ENCODE results near the gene GALNT14.

Gene GALNT14

DNA sequence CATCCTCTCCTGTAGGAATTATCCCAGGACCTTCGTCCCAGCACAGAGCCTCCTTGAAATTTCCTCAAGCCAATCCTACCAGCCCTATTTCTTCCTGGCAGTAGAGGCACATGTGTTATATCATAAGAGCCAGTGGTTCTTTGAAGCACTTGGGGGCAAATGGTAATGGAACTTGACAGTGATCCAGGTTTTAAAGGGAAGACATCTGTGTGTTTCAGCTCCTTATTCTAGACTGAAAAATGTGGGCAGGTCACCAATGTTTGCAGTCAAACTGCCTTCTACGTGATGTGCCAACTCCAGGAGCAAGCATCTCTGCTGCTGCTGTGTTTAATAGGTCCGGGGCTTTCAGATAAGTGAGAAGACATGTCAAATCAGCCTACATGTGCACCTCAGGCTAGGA, 157.1 kb downstream of the GALNT14 start:
- no peak overlapping the region for H3K27ac Mint-ChIP-seq
- H3K36me3 Mint-ChIP-seq (ENCODE audit: low read depth): no peaks in the 10 kb centered on the region
- H3K9me3 Mint-ChIP-seq: no peaks in the 10 kb centered on the region
- H3K27me3 Mint-ChIP-seq: no peaks in the 10 kb centered on the region
- no peaks in the 10 kb centered on the region for H3K4me1 Mint-ChIP-seq (ENCODE audit: low read depth)
- H3K4me3 Mint-ChIP-seq: no peak overlapping the region

DNA sequence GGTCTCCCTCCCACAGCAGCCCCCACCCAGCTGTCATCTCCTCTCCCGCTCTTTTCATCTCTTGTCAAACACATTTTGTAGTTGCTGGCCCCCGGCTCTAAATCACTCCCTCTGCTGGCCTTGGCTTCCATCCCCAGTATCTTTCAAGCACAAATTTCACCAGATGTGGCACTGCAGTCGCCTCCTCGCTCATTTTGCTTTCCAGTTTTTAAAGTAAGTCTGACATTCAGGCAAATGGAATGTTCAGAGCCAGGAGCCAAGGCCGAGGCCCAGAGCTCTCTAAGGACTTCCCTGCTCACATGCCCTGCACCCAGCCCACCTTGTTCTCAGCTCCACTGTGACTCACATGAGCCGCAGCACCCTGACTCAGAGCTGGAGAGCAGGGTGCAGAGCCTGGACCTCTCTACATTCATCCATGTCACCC, 158.4 kb downstream of the GALNT14 start:
- no peak overlapping the region for H3K27ac Mint-ChIP-seq
- no peaks in the 10 kb centered on the region for H3K27me3 Mint-ChIP-seq
- no peaks in the 10 kb centered on the region for H3K36me3 Mint-ChIP-seq (ENCODE audit: low read depth)
- H3K4me3 Mint-ChIP-seq: no peak overlapping the region
- no peaks in the 10 kb centered on the region for H3K4me1 Mint-ChIP-seq (ENCODE audit: low read depth)
- H3K9me3 Mint-ChIP-seq: no peaks in the 10 kb centered on the region

DNA sequence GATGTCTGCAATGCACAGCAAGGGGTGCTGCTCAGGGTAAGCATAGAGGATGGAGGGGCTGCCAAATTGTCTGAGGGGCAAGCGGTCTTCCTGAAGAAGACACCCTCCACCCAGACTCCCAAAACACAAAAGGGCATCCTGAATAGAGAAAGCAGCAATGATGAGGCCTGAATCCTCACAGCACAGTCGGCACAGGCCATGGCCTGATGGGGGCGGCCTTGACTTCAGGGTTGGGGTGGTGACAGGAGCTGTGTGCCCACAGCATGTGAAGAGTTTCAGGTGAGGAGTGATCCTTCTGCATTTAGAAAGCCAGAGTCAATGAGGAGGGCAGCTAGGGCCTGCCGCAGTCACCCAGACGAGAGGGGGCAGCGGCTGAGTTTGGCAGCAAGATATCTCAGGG, 159.4 kb downstream of the GALNT14 start:
- Mint-ChIP-seq H3K36me3 (ENCODE audit: low read depth) (no peaks in the 10 kb centered on the region), H3K4me3 (no peak overlapping the region), H3K4me1 (ENCODE audit: low read depth) (no peaks in the 10 kb centered on the region), H3K27ac (no peak overlapping the region), H3K9me3 (no peaks in the 10 kb centered on the region), H3K27me3 (no peaks in the 10 kb centered on the region)

DNA sequence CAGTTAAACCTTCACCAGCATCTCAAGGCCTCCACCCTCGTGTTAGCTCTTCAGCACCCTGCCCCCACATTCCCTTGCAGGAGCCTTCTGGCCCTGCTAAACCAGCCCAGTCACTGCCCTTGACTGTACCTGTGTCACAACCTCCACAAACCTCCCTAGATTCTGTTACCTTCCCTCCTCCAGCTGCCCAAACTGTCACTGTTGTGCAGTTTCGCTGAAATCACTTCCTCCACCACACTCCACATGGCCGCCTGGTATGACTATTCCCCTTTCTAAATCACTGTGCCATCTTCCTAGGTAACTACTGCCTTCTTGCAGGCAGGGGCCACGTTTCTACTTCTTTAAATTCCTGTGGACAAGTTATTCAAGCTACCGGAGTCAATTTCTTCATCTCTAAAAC, 160.2 kb downstream of the GALNT14 start:
- H3K9me3 Mint-ChIP-seq: no peaks in the 10 kb centered on the region
- H3K4me3 Mint-ChIP-seq: no peak overlapping the region
- no peaks in the 10 kb centered on the region for H3K27me3 Mint-ChIP-seq
- no peaks in the 10 kb centered on the region for H3K36me3 Mint-ChIP-seq (ENCODE audit: low read depth)
- H3K4me1 Mint-ChIP-seq (ENCODE audit: low read depth): no peaks in the 10 kb centered on the region
- no peak overlapping the region for H3K27ac Mint-ChIP-seq

DNA sequence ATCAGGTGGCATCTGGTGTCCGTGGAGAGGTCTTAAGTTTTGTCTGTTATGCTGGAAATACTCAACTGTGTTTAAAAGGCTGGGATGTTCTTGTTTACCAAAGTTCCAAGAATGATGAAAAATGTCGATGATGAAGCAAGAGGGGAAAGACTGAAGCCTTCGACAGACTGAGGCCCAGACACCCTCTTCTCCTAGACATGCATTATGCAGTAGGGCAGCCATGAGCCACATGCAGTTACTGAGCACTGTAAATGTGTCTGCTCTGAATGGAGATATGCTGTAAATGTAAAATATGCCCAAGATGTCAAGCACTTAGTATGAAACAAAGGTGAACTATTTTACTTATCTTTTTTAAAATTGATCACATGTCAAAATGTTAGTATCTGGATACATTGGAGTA, 163.1 kb downstream of the GALNT14 start:
- Mint-ChIP-seq H3K36me3 (ENCODE audit: low read depth) (no peaks in the 10 kb centered on the region), H3K27me3 (no peaks in the 10 kb centered on the region), H3K4me1 (ENCODE audit: low read depth) (no peaks in the 10 kb centered on the region), H3K4me3 (no peak overlapping the region), H3K27ac (no peak overlapping the region), H3K9me3 (no peaks in the 10 kb centered on the region)

DNA sequence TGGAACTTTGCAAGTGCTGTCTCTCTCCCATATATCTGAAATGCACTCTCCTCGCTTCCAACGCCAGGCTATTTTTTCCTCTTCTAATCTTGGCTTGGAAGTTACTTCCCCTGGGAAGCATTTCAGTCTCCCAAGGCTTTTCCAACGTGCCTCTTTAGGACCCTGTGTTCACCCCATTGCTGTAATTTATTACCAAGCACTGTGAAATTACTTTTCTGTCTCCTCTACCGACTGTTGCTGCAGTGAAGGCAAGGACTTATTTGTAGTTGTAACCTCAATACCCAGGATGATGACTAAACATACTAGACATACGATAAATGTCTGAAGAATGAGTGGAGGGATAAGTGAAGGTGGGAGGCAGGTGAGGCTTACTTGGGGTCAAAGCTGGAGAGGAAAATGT, 163.7 kb downstream of the GALNT14 start:
- no peak overlapping the region for H3K4me3 Mint-ChIP-seq
- no peaks in the 10 kb centered on the region for H3K27me3 Mint-ChIP-seq
- no peak overlapping the region for H3K27ac Mint-ChIP-seq
- H3K36me3 Mint-ChIP-seq (ENCODE audit: low read depth): no peaks in the 10 kb centered on the region
- no peaks in the 10 kb centered on the region for H3K9me3 Mint-ChIP-seq
- H3K4me1 Mint-ChIP-seq (ENCODE audit: low read depth): no peaks in the 10 kb centered on the region

DNA sequence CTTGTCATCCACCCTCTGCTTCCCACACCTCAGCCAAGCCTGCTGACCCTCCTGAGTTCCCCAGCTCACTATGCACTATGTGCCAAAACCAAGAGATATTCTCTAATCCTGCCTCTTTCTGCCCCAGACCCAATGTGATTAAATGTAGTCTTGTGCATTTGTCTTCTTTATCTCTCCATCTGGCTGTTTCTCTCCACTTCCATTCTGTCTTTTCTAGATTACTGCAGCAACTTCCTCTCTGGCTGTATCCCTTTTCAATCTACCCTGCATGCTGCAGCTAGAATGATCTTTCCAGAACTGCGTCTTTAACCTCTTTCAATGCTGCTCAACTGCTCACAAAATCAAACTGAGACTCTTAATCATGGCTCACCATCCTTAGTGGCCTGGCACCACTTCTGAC, 164.1 kb downstream of the GALNT14 start:
- Mint-ChIP-seq H3K9me3 (no peaks in the 10 kb centered on the region), H3K27ac (no peak overlapping the region), H3K36me3 (ENCODE audit: low read depth) (no peaks in the 10 kb centered on the region), H3K27me3 (no peaks in the 10 kb centered on the region), H3K4me1 (ENCODE audit: low read depth) (no peaks in the 10 kb centered on the region), H3K4me3 (no peak overlapping the region)

DNA sequence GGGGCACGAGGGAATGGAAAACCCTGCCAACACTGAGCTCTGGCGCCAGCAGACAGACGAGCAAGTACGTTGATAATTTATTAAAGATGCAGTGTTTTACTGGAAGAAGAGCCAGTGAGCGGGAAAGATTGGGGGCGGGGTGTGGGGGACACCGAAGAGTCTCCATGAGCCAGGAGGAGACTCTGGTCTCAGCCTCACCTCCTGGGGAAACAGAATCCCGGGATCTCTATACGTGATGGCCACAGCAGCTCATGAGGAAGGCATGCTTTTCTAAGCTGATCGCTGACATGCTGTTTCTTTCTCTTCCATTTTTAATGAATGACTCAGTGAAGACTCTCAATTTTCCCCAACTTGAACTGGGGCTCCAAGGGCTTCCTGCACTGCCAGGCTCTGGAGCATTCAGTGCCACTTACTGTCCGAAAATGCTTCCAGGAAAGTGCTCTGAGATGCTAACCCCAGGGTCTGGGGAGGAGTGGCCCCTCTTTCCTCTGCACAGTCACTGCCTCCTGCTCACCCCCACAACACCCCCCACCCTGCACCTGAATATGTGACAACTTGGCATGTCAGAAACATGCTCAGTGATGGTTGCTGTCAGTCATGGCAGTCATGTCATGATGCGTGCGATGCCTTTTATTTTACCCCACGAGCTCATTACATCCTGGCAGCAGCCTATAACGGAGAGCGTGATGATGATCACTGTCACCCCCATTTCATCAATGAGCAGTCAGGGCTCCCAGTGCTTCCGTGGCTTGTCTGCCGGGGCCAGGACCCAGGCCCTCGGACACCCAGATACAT, 166.8 kb downstream of the GALNT14 start:
- Mint-ChIP-seq H3K4me1 (ENCODE audit: low read depth) (no peaks in the 10 kb centered on the region), H3K4me3 (no peak overlapping the region), H3K27ac (no peak overlapping the region), H3K9me3 (no peaks in the 10 kb centered on the region), H3K27me3 (no peaks in the 10 kb centered on the region), H3K36me3 (ENCODE audit: low read depth) (no peaks in the 10 kb centered on the region)

DNA sequence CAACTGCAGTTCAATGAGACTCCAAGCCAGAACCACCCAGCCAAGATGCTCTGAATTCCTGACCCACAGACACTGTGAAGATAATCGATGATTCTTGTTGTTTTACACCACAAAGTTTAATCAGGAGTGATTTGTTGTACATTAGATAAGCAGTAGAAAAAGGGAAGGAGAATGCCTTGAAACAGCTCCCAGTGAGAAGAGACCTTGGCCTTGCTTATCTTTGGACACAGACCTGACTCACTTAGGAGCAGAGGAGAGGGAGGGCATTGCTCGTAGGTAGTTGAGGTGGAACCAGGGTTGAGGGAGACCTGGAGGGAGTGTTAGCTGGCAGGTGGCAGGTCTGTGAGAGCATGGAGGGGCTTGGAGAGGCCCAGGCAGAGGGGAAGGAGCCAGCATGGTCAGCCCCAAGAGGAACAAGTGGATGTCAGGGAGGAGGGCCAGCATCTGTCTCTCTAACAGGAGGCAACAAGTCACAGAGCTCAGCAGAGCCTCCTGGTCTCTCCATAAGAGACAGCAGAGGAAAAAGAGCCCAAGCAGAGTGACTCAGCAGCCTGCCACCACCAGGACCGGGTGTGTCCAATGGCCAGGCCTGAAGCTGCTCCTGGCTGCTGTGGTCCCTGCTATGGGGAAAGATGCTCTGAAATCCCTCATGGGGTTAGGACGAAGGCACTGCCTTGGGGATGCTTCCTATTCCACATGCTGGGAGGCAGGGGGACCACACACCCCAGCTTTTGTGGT, 169.4 kb downstream of the GALNT14 start:
- no peaks in the 10 kb centered on the region for H3K27me3 Mint-ChIP-seq
- H3K4me1 Mint-ChIP-seq (ENCODE audit: low read depth): no peaks in the 10 kb centered on the region
- H3K4me3 Mint-ChIP-seq: no peak overlapping the region
- no peak overlapping the region for H3K27ac Mint-ChIP-seq
- no peaks in the 10 kb centered on the region for H3K9me3 Mint-ChIP-seq
- H3K36me3 Mint-ChIP-seq (ENCODE audit: low read depth): no peaks in the 10 kb centered on the region

DNA sequence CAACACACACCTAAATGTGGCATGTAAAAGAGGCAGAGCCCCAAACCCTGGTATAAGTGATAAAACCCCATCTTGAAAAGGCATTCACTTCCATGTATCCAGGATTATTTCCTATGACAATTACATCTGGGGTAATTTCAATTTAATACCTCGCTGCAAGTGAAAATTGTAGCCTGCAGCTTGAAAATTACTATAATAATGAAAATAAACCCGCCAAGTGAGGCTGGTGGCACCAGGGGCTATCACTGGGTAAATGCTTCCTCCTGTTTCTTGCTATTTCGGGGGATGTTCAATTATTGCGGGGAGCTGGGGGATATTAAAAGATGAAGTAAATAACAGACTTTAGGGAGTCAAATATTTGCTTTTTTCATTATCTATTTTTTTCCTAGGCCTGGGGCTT, 171.5 kb downstream of the GALNT14 start:
- Mint-ChIP-seq H3K27me3 (no peaks in the 10 kb centered on the region), H3K9me3 (no peaks in the 10 kb centered on the region), H3K27ac (no peak overlapping the region), H3K36me3 (ENCODE audit: low read depth) (no peaks in the 10 kb centered on the region), H3K4me1 (ENCODE audit: low read depth) (no peaks in the 10 kb centered on the region), H3K4me3 (no peak overlapping the region)

DNA sequence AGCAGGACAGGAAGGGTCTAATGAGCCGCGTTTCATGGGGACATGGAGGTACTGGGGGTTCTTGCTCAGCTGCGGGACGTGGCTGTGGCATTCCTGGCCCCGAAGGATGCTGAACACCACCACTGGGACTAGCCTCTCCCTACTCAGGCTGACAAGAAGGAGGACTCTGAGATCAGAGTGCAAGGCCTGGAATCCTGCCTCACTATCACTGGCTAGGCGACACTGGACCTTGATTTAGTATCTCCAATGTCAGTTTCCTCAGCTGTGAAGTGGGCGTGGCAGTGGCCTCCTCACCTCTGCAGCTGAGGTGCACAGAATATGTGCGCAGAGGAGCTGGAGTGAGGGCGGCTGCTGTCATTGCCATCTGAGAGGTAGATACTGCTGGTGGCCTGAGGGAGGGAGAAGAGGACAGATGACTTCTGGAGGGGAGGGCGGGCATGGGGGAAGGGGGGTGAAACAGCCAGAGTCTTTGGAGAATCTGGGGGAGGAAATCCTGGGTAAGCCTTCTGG, 173.2 kb downstream of the GALNT14 start:
- H3K27ac Mint-ChIP-seq: no peak overlapping the region
- no peaks in the 10 kb centered on the region for H3K27me3 Mint-ChIP-seq
- H3K4me3 Mint-ChIP-seq: no peak overlapping the region
- H3K36me3 Mint-ChIP-seq (ENCODE audit: low read depth): no peaks in the 10 kb centered on the region
- no peaks in the 10 kb centered on the region for H3K9me3 Mint-ChIP-seq
- no peaks in the 10 kb centered on the region for H3K4me1 Mint-ChIP-seq (ENCODE audit: low read depth)

DNA sequence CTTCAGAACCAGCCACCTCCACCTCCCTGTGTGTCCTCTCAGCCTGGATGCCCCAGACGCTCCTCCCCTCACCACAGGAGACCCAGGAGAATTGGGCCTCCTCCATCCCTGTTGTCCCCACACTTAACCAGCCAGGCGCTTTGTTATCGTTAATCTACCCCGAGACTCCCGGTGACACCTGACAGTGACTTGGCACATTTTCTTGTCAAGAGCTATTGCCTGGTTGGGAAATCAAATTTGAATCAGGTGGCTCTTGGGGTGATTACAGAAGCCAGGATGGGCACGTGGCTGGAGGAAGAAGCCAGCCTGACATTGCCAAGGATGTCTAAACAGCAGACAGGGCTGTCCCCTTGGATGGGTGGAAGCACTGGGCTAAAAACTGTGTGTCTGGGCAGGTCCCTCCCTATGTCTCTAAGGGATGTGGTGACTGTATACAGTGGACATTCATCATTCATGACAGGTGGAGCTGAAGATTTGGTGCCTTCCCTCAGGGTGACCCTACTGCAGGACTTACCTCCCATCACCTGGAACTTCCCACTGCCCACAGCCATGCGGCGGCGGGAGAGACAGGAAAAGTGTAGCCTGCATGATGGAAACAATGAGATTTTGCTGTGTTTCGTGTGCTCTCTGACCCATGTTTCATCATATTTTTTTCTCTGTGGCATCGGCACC, 173.8 kb downstream of the GALNT14 start:
- Mint-ChIP-seq H3K4me1 (ENCODE audit: low read depth) (no peaks in the 10 kb centered on the region), H3K27ac (no peak overlapping the region), H3K27me3 (no peaks in the 10 kb centered on the region), H3K9me3 (no peaks in the 10 kb centered on the region), H3K4me3 (no peak overlapping the region), H3K36me3 (ENCODE audit: low read depth) (no peaks in the 10 kb centered on the region)

DNA sequence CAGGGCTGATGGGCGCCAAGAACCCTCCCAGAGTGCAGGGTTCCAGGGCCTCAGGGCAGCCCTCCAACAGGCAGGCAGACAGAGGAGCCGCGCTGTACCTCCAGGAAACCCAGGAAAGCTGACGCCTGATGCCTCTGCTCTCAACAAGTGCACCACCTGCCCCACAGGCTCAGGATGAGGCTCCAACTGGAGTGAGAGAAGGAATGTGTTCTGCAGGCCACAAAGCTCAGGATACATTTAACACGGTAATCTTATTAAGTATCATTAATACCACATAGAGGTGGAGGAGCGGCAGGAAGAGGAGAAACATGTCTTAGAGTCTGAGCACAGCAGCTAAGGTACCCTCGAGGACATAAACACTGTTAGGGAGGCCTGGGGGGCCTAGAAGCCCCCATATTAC, 175.1 kb downstream of the GALNT14 start:
- H3K27ac Mint-ChIP-seq: no peak overlapping the region
- H3K4me3 Mint-ChIP-seq: no peak overlapping the region
- H3K4me1 Mint-ChIP-seq (ENCODE audit: low read depth): no peaks in the 10 kb centered on the region
- no peaks in the 10 kb centered on the region for H3K27me3 Mint-ChIP-seq
- no peaks in the 10 kb centered on the region for H3K36me3 Mint-ChIP-seq (ENCODE audit: low read depth)
- no peaks in the 10 kb centered on the region for H3K9me3 Mint-ChIP-seq

DNA sequence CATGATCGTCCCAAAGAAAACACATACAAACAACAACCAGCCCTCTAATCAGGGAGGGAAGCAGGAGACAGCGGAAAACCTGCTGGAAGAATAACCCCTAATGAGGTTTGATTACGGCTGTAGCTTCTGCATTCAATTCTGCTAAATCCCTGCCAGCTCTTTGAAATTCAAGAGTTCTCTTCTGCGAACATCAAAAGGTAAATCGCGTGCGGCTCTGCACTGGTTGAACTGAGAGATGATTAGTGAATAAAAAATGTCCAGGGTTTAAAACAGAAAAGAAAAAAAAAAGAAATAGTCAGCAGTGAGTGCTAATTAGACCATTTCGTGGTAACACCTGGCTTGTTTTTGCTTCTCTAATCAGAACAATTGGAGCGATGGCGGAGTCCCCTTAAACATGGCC, 178.0 kb downstream of the GALNT14 start:
- no peaks in the 10 kb centered on the region for H3K36me3 Mint-ChIP-seq (ENCODE audit: low read depth)
- H3K27me3 Mint-ChIP-seq: no peaks in the 10 kb centered on the region
- no peak overlapping the region for H3K4me3 Mint-ChIP-seq
- H3K9me3 Mint-ChIP-seq: no peaks in the 10 kb centered on the region
- H3K4me1 Mint-ChIP-seq (ENCODE audit: low read depth): no peaks in the 10 kb centered on the region
- H3K27ac Mint-ChIP-seq: no peak overlapping the region

DNA sequence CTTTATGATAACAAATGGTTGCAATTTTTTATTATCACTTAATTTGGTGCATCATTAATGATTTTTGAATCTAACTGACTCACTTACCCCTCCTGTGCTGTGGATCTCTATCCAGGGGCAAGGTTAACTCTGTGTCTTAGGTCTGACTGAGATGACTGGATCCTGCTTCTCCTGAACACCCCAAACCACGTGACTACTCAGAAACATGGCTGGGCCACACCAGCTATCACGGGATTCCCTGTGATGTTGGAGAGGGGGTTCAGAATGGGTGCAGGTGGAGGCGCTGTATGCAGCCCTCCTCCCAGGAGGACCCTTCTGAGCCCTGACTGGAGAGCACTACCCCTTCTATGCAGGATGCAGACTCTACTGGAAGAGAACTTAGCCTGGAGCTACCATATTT, 178.6 kb downstream of the GALNT14 start:
- no peak overlapping the region for H3K27ac Mint-ChIP-seq
- H3K4me3 Mint-ChIP-seq: no peak overlapping the region
- H3K9me3 Mint-ChIP-seq: no peaks in the 10 kb centered on the region
- no peaks in the 10 kb centered on the region for H3K36me3 Mint-ChIP-seq (ENCODE audit: low read depth)
- no peaks in the 10 kb centered on the region for H3K4me1 Mint-ChIP-seq (ENCODE audit: low read depth)
- no peaks in the 10 kb centered on the region for H3K27me3 Mint-ChIP-seq

All from stimulated activated naive CD8-positive, alpha-beta T cell treated with anti-CD3 and anti-CD28 coated beads, Interleukin-15, Interleukin-2, amounts not matched to agents 100 ng/mL and 50 ng/mL, for 24 hours (primary cell).